Prostate gland (tissue), 2 donors: ENCODE measurements around the gene SPG21. TPM values are rescaled to one million over a fixed set of nuclear protein-coding genes. Genes with fewer than 3 reads are reported as not detected.

Source experiments
- DNase-seq: peaks from one replicate; pipeline ENCODE4 v3.0.0-alpha.2; 2019; ENCODE audit warnings: low spot score
- H3K27ac ChIP-seq, 2 donors: fragments of 200-600 bp; sonication (generic); 2 replicates each; pipeline ENCODE4 v1.5.1; 2017 to 2019
- H3K27me3 ChIP-seq: fragments of 200-600 bp; sonication (generic); replicated peaks from 2 replicates; pipeline ENCODE4 v1.5.1; 2019; ENCODE audit not compliant: insufficient read depth
- H3K36me3 ChIP-seq, 2 donors: fragments of 200-600 bp; sonication (generic); 1 replicate in 1 of 2; 2 replicates in 1 of 2; pipeline versions ENCODE4 v1.5.1 to v1.8.1; 2017 to 2019
- H3K4me1 ChIP-seq: fragments of 200-600 bp; sonication (generic); replicated peaks from 2 replicates; pipeline ENCODE4 v1.5.1; 2019
- H3K4me3 ChIP-seq, 2 donors: fragments of 200-600 bp; sonication (generic); 2 replicates each; pipeline ENCODE4 v1.5.1; 2017 to 2019
- H3K9me3 ChIP-seq: fragments of 200-600 bp; sonication (generic); 2 replicates; pipeline ENCODE4 v1.5.1; 2017
- POLR2A ChIP-seq: fragments of 450-650 bp; IDR thresholded peaks from one replicate; pipeline ENCODE4 v1.6.1; 2016; ENCODE audit warnings: antibody characterized with exemption, mild to moderate bottlenecking
- POLR2AphosphoS5 ChIP-seq: sonication (generic); formaldehyde crosslinking; IDR thresholded peaks from one replicate; pipeline ENCODE4 v1.6.1; 2017; ENCODE audit warnings: antibody characterized with exemption
- WGBS: methylation state at CpG from one replicate; pipeline ENCODE4 v1.1.5; 2018; 5-methylcytosine and 5-hydroxymethylcytosine counted together
- intact Hi-C: fragments of 100-400 bp; cut with DNase I; formaldehyde crosslinking; loops from one replicate; pipeline ENCODE4 v1.14.2; 2022
- total RNA-seq, 2 donors: library from RNA; depleted of rRNA; stranded (reverse); fragments of >200 nt; gene quantifications; one replicate each; pipeline ENCODE4 v1.1.0, GENCODE V29; 2016
- TF ChIP-seq, protein P1 (sequence below), 4 experiments: fragments of 200-600 bp in 2 of 4; fragments of 450-650 bp in 2 of 4; sonication (generic) in 2 of 4; IDR thresholded peaks; 1 replicate in 3 of 4; 2 replicates in 1 of 4; pipeline ENCODE4 v1.5.1; 2016 to 2019; ENCODE audit warnings: antibody characterized with exemption in 4 of 4, mild to moderate bottlenecking in 2 of 4, moderate library complexity in 2 of 4

Gene SPG21
- total RNA-seq, 2 donors from 2014 or later = 95.8 to 98.8 TPM

DNA sequence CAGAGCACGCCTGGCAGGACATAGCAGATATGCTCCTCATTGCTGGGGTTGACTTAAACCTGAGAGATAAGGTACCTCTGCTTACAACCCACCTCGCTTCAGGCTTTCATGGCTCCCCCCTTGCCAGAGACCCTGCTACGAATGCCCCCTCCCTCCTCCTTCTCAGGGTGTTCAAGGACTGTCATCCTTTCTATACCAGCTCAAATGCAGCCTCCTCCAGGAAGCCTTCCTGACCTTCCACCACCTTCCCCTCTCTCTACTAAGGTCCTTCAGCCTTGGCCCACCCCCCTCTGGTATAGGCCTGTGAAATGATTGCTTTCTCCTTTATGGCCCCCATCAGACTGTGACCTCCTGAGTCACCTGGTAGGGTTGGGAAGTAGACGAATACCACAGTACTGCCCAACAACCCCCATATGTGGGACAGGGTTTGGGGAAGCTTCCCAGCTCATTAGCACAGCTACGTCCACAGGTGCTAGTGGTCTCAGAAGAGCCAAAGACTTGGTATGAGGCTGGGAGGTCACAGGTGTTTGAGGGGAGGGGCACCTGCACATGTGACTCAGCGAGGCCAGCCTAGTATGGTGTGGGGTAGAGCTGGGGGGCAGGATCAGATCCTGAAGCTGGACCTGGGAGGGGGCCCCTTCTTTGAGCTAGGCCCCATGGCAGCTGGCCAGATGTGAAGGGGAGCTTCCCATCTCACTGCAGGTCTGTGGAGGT, 46.0 kb downstream of the SPG21 start:
- Histone ChIP-seq H3K27me3 (no peaks in the 10 kb centered on the region), H3K4me1 (no peaks in the 10 kb centered on the region), H3K27ac (no peak overlapping the region), H3K9me3 (no peaks in the 10 kb centered on the region), H3K4me3 (no peak overlapping the region), H3K36me3 (no peaks in the 10 kb centered on the region)
- 91% methylated on average over 6 of the region's 6 CpGs for WGBS
- DNase-seq = no peak
- intact Hi-C loops = no loop called here
- no peak for TF ChIP-seq POLR2AphosphoS5
- TF ChIP-seq, protein P1, sequence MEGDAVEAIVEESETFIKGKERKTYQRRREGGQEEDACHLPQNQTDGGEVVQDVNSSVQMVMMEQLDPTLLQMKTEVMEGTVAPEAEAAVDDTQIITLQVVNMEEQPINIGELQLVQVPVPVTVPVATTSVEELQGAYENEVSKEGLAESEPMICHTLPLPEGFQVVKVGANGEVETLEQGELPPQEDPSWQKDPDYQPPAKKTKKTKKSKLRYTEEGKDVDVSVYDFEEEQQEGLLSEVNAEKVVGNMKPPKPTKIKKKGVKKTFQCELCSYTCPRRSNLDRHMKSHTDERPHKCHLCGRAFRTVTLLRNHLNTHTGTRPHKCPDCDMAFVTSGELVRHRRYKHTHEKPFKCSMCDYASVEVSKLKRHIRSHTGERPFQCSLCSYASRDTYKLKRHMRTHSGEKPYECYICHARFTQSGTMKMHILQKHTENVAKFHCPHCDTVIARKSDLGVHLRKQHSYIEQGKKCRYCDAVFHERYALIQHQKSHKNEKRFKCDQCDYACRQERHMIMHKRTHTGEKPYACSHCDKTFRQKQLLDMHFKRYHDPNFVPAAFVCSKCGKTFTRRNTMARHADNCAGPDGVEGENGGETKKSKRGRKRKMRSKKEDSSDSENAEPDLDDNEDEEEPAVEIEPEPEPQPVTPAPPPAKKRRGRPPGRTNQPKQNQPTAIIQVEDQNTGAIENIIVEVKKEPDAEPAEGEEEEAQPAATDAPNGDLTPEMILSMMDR (IDR thresholded peaks at IDR 0.05) = no peak
- no peak for TF ChIP-seq POLR2A

DNA sequence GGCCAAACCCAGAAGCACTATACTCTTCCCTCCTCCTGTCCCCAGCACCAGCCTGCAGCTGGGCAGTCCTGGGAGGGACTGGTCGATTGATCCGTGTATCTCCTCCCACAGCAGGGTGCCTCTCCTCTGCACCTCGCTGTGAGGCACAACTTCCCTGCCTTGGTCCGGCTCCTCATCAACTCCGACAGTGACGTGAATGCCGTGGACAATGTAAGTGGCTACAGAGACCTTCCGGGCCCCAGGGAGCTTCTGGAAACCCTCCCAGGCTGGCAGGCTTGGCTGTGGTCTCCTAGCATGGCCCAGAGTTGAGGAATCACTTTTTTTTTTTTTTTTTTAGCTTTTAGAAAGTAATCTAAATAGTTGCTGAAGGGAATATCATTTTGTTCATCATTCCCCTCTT, 47.4 kb downstream of the SPG21 start:
- DNase-seq = no peak
- WGBS = 76% methylated on average over 8 of the region's 8 CpGs
- TF ChIP-seq POLR2A (no peak), POLR2AphosphoS5 (no peak)
- TF ChIP-seq, protein P1 (IDR thresholded peaks at IDR 0.05) = no peak

DNA sequence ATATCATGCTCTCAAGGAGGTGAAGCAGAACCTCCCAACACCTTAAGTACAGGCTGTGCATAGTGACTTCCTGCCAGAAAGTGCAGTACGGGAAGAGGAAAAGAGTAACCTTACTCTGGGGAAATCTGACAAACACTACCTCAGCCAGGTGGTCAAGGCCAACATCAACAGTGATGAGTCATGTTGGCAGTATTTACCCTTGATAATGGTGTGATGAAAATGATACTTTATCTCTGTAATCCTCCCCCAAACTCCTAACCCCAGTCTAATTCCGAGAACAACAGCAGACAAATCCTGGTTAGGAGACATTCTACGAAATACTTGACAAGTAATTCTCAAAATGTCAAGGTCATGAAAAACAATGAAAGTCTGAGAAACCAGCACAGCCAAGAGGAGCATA, 51.5 kb downstream of the SPG21 start:
- Histone ChIP-seq H3K36me3 (no peaks in the 10 kb centered on the region), H3K27ac (no peak overlapping the region), H3K4me3 (no peak overlapping the region), H3K4me1 (no peaks in the 10 kb centered on the region), H3K27me3 (no peaks in the 10 kb centered on the region), H3K9me3 (no peaks in the 10 kb centered on the region)
- intact Hi-C loops = no loop called here
- DNase-seq = no peak
- WGBS = 66% methylated on average over 3 of the region's 3 CpGs
- TF ChIP-seq, protein P1 (IDR thresholded peaks at IDR 0.05) = no peak
- no peak for TF ChIP-seq POLR2A
- TF ChIP-seq POLR2AphosphoS5 = no peak

More for the DNA sequence above, 47.4 kb downstream of the SPG21 start:
- intact Hi-C loops = no loop called here
- Histone ChIP-seq H3K4me1 (no peaks in the 10 kb centered on the region), H3K27me3 (no peaks in the 10 kb centered on the region), H3K4me3 (no peak overlapping the region), H3K9me3 (no peaks in the 10 kb centered on the region), H3K36me3 (no peaks in the 10 kb centered on the region), H3K27ac (no peak overlapping the region)

DNA sequence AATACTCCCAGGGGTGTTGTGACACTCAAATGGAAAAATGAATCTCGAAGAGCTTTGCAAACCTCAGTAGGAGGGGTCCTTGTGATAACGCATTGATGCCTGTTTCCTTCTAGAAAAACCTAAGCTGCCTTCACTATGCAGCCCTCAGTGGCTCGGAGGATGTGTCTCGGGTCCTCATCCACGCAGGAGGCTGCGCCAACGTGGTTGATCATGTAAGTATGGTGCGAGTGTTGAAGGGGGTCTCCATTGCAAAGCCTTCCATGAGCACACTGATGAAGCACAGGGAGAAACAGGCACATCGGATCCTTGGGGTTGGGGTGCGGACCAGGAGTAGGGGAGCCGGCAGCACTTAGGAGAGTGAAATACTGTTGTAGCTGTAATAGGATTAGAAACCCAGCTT, 55.7 kb downstream of the SPG21 start:
- Histone ChIP-seq H3K27me3 (no peaks in the 10 kb centered on the region), H3K36me3 (no peaks in the 10 kb centered on the region), H3K4me3 (no peak overlapping the region), H3K4me1 (no peaks in the 10 kb centered on the region), H3K9me3 (no peaks in the 10 kb centered on the region), H3K27ac (no peak overlapping the region)
- intact Hi-C loops = no loop called here
- 96% methylated on average over 11 of the region's 11 CpGs for WGBS
- TF ChIP-seq, protein P1 (IDR thresholded peaks at IDR 0.05) = no peak
- no peak for DNase-seq

DNA sequence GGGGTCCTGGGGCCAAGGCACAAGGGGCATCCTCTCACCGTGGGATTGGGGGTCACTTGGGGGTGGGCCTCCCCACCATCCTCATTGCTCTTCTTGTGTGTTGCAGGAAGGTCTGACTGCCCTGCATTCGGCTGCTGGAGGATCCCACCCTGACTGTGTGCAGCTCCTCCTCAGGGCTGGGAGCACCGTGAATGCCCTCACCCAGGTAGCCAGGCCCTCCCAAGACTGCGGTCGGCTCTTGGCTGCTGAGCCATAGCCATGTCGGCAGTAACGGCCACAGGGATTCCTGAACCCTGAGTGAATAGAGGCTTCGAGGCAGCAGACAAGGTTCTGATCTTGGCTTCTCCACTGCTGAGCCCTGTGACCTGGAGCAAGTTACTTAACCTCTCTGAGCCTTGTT, 58.3 kb downstream of the SPG21 start:
- DNase-seq = no peak
- 80% methylated on average over 5 of the region's 8 CpGs for WGBS
- TF ChIP-seq, protein P1 (IDR thresholded peaks at IDR 0.05) = no peak
- no peak for TF ChIP-seq POLR2AphosphoS5
- no peak for TF ChIP-seq POLR2A
- Histone ChIP-seq H3K27ac (no peak overlapping the region), H3K27me3 (no peaks in the 10 kb centered on the region), H3K9me3 (no peaks in the 10 kb centered on the region), H3K36me3 (no peaks in the 10 kb centered on the region), H3K4me3 (no peak overlapping the region), H3K4me1 (no peaks in the 10 kb centered on the region)
- intact Hi-C loops = no loop called here
